ENCODE measurements around the gene PLA2G6. TPM values are rescaled to one million over a fixed set of nuclear protein-coding genes. Genes with fewer than 3 reads are reported as not detected.

Gene PLA2G6
- total and polyA plus RNA-seq, 2 of the 4 experiments (the other 2 are of a cell fraction), result 6.1 to 10.3 TPM

- TF ChIP-seq CTCF (conservative IDR thresholded peaks at IDR 0.05; ENCODE audit: low read depth, low read length), result no peak
Measured at GRCh38 chr22:38097058-38097457, 84.6 kb downstream of the PLA2G6 start (continued).

- H3K9ac ChIP-seq (ENCODE audit: low read depth, low read length), result no peak overlapping the region
- H4K8ac ChIP-seq (ENCODE audit: low read depth in 2 of 2, low read length in 2 of 2), result no peak overlapping the region
- TF ChIP-seq FOS (IDR thresholded peaks at IDR 0.05; ENCODE audit: low read depth, low read length) (no peak), NFE2L2 (IDR thresholded peaks at IDR 0.05; ENCODE audit: low read depth, low read length) (no peak), RAD21 (IDR thresholded peaks at IDR 0.05; ENCODE audit: low read length) (no peak), SMC3 (IDR thresholded peaks at IDR 0.05; ENCODE audit: low read depth, low read length) (no peak), MAZ (IDR thresholded peaks at IDR 0.05; ENCODE audit: borderline replicate concordance, low read depth, low read length) (no peak)
- no TSS peak for BruUV-seq (replicated peaks)
- POLR2A ChIA-PET (ENCODE audit: unreplicated experiment), result no interaction called here
- in situ Hi-C loops (cut with MboI; ENCODE audit: low sequenced_read_pairs) (no loop called here), intact Hi-C loops (cut with micrococcal nuclease) (no loop called here), dilution Hi-C loops (cut with HindIII; ENCODE audit: low sequenced_read_pairs, unreplicated experiment) (no loop called here)
- H2BK20ac ChIP-seq (ENCODE audit: low read depth, low read length), result no peak overlapping the region
- no peak overlapping the region for H2AK5ac ChIP-seq (ENCODE audit: low read depth, low read length)
- peaks cover 31% of the 10 kb centered on the region for H3K27me3 ChIP-seq (ENCODE audit: control insufficient read depth, insufficient read depth, low read length)
- peak overlapping the region; percentile 49 for H2AFZ ChIP-seq (replicated peaks; ENCODE audit: low read length, poor library complexity)
- no peak overlapping the region for H3K14ac ChIP-seq (replicated peaks; ENCODE audit: low read depth, low read length)
- no peaks in the 10 kb centered on the region for H3K79me1 ChIP-seq (ENCODE audit: low read depth in 1 of 2, low read length in 2 of 2)
- H3K9me1 ChIP-seq (ENCODE audit: insufficient read depth, low read length), result no peaks in the 10 kb centered on the region
- no peak overlapping the region for H4K5ac ChIP-seq (ENCODE audit: low read depth, low read length)
- ATAC-seq (ENCODE audit: low read depth), result no peak
- H3K9me3 ChIP-seq (ENCODE audit: control insufficient read depth, insufficient read depth, low read length), result no peaks in the 10 kb centered on the region
- H3K4me3 ChIP-seq (ENCODE audit: insufficient read depth, low read depth, low read length), result no peak overlapping the region
- no peak overlapping the region for H3K4ac ChIP-seq (ENCODE audit: low read depth, low read length)
- CTCF ChIA-PET, result interaction anchor here (0.6 kb wide), 1 partner anchor 168 kb away, joined by 3 read pairs; no protein-coding TSS in a partner anchor
- H3K4me2 ChIP-seq (ENCODE audit: low read depth, low read length), result no peak overlapping the region
- no peak overlapping the region for H3K56ac ChIP-seq (ENCODE audit: extremely low read depth, insufficient read depth, low read length)
- no peak overlapping the region for H4K91ac ChIP-seq (ENCODE audit: insufficient read depth, low read depth, low read length)
- H3K18ac ChIP-seq (ENCODE audit: low read depth, low read length), result no peak overlapping the region
- H2AK9ac ChIP-seq (replicated peaks; ENCODE audit: low read depth, low read length, poor library complexity), result peak overlapping the region; percentile 15
- no peaks in the 10 kb centered on the region; the same call in 1 of the 2 replicates for H4K20me1 ChIP-seq (ENCODE audit: insufficient read depth, low read length)
- H3K23ac ChIP-seq (ENCODE audit: low read depth, low read length), result no peak overlapping the region
- DNase-seq, result no peak
- no peaks in the 10 kb centered on the region for H3K36me3 ChIP-seq (ENCODE audit: control insufficient read depth, insufficient read depth, low read length)
- no peak overlapping the region for H3K27ac ChIP-seq (ENCODE audit: insufficient read depth, low read length)
- WGBS, 2 experiments (ENCODE audit: extremely low coverage in 2 of 2, insufficient read length in 1 of 2), result 34% methylated on average over 21 of the region's 34 CpGs; no CpG with 5 or more reads in 1 of the 2 experiments
- no peak overlapping the region for H2BK120ac ChIP-seq (ENCODE audit: low read depth, low read length)
- H2BK5ac ChIP-seq (ENCODE audit: low read depth, low read length, poor library complexity, severe bottlenecking), result no peak overlapping the region
- no peak overlapping the region for H2BK15ac ChIP-seq (ENCODE audit: low read depth, low read length)
- H3K4me1 ChIP-seq (ENCODE audit: control insufficient read depth, insufficient read depth, low read length), result peaks cover 2% of the 10 kb centered on the region; the same call in 1 of the 2 replicates
Measured at GRCh38 chr22:38089474-38089851, 92.2 kb downstream of the PLA2G6 start.

All from IMR-90 (cell line).